Measurements from ENCODE around the gene OR5H1.

The OR5H1 gene

DNA sequence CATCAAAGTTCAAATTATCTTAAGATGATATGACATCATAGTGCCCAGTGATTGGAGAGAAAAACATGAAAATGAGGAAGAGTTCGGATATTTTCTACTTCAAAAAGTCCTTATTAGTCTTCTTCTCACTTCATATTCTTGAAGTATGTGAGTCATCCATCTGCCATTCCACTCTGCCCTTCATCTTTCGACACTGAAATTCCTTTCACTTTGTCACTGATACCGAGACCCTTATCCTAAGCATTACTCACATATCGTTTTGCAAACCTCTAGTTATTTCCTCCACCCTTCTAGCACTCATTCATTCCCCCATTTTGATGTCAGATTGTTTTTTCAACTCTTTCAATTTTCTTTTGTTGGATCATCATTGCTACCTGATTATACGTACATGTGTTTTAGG lies 20.7 kb downstream of the OR5H1 start:
- no peak overlapping the region for H3K27ac Mint-ChIP-seq
- no peaks in the 10 kb centered on the region for H3K36me3 Mint-ChIP-seq (ENCODE audit: low read depth)
- H3K27me3 Mint-ChIP-seq: peaks cover 3% of the 10 kb centered on the region
- H3K4me3 Mint-ChIP-seq: no peak overlapping the region
- no peak for DNase-seq
- no peaks in the 10 kb centered on the region for H3K4me1 Mint-ChIP-seq (ENCODE audit: low read depth)
- H3K9me3 Mint-ChIP-seq: no peaks in the 10 kb centered on the region

DNA sequence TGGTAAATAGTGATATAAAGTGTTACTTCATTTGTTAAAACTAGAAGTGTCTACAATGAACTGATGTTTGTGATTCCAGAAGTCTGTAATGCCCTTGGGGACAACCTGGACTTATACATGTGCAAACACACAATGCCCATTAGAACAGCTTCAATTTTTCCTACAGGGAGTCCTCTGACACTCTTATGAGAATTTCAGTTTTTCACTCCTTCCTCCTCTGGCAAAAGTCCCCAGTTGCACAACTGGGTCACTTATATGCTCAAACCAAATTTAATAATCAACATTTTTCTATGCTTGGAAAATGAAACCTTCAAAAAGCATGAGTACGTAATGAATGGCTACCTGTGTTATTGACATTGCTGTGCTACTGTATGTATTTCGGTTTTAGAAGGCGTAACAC lies 35.9 kb downstream of the OR5H1 start, which contains the start of gene OR5H15:
Gene OR5H15, plus strand, starts transcription at position 301 of the 400 bp plus-strand sequence. CDS start 2,004 bp downstream, outside the sequence.
- Mint-ChIP-seq H3K9me3 (no peaks in the 10 kb centered on the region), H3K27ac (no peak within 1 kb of the TSS), H3K4me1 (ENCODE audit: low read depth) (no peaks in the 10 kb centered on the region), H3K27me3 (no peaks in the 10 kb centered on the region), H3K4me3 (no peak within 1 kb of the TSS), H3K36me3 (ENCODE audit: low read depth) (no peaks in the 10 kb centered on the region)
- DNase-seq: no peak

DNA sequence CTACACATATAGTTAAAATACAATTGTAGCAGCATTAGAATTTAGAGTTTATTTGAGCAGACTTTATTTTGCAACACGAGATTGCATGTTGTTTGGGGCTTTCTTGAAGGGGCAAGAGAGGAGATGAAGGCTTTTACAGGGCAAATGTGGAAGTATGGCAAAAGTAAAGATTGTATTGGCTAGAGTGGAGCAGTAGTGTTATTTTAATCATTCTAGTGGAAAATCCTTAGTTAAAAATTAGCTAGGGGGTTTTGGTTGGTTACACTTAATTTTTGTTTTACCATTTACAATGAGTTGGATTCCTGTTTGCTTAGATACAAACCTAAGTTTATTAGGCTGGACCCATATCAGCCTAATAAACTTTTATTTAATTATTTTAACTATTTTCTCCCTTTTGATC lies 40.5 kb downstream of the OR5H1 start:
- no peaks in the 10 kb centered on the region for H3K36me3 Mint-ChIP-seq (ENCODE audit: low read depth)
- no peak for DNase-seq
- H3K27ac Mint-ChIP-seq: no peak overlapping the region
- peaks cover 2% of the 10 kb centered on the region for H3K27me3 Mint-ChIP-seq
- no peaks in the 10 kb centered on the region for H3K4me1 Mint-ChIP-seq (ENCODE audit: low read depth)
- H3K9me3 Mint-ChIP-seq: no peaks in the 10 kb centered on the region
- no peak overlapping the region for H3K4me3 Mint-ChIP-seq

DNA sequence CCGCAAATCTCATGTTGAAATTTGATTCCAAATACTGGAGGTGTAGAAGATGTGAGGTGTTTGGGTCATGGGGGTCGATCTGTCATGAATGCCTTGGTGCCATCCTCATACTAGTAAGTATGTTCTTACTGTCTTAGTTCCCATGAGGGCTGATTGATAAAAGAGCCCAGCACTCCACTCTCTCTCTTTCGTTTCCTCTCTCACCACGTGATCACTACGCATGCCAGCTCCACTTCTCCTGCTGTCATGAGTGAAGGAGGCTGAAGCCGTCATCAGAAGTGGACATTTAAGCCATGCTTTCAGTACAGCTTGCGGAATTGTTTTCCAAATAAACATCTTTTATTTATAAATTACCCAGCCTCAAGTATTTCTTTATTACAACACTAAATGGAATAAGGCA lies 42.1 kb downstream of the OR5H1 start:
- no peak for DNase-seq
- Mint-ChIP-seq H3K27ac (no peak overlapping the region), H3K4me1 (ENCODE audit: low read depth) (no peaks in the 10 kb centered on the region), H3K36me3 (ENCODE audit: low read depth) (no peaks in the 10 kb centered on the region), H3K4me3 (no peak overlapping the region), H3K27me3 (peaks cover 6% of the 10 kb centered on the region), H3K9me3 (peaks cover 8% of the 10 kb centered on the region)

DNA sequence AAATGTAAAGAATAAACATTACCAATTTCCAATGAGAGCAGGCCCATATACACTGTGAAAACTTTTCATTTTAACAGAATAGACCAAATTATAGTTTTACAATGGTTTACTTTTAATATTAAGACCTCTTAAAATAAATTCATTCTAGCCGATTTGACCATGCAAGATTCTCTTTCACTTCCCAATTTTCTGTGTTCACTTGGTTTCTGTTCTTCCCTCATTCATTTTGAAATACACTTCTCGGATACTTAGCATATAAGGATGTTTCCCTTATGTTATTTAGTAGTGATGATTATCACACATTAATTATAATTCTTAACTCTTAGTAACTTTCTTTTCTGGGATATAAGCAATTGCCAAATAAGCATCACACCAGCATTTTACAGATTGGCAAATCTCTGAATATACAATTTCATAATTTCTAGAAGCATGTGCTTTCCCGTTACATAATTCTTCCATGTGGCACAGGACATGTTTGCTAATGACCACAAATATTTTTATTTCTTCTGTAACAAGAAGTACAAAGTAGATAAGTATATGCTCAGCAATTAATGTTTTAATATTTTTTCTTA lies 49.9 kb downstream of the OR5H1 start:
- Mint-ChIP-seq H3K27ac (no peak overlapping the region), H3K9me3 (peaks cover 8% of the 10 kb centered on the region), H3K4me3 (no peak overlapping the region), H3K36me3 (ENCODE audit: low read depth) (no peaks in the 10 kb centered on the region), H3K4me1 (ENCODE audit: low read depth) (no peaks in the 10 kb centered on the region), H3K27me3 (peaks cover 6% of the 10 kb centered on the region)
- no peak for DNase-seq

DNA sequence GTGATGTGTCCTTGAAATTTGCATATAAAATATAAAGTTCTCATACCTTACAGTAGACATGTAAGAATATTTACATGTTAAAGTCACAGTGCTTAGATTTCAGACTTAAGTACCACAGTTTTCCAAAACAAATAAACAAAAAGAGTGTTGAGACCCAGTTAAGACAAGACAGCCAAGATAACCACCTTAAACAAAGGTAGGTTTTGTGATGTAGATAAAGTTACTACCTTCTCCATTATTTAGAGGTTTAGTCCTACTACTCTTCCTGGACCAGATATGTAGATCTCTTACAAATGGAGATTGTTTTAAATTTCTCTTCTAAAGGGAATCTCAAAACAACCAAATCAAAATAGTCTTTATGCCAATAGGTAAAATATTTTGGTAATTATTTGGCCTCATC lies 51.7 kb downstream of the OR5H1 start:
- Mint-ChIP-seq H3K4me1 (ENCODE audit: low read depth) (no peaks in the 10 kb centered on the region), H3K27me3 (no peaks in the 10 kb centered on the region), H3K27ac (no peak overlapping the region), H3K4me3 (no peak overlapping the region), H3K36me3 (ENCODE audit: low read depth) (no peaks in the 10 kb centered on the region), H3K9me3 (peaks cover 1% of the 10 kb centered on the region)
- DNase-seq: no peak

DNA sequence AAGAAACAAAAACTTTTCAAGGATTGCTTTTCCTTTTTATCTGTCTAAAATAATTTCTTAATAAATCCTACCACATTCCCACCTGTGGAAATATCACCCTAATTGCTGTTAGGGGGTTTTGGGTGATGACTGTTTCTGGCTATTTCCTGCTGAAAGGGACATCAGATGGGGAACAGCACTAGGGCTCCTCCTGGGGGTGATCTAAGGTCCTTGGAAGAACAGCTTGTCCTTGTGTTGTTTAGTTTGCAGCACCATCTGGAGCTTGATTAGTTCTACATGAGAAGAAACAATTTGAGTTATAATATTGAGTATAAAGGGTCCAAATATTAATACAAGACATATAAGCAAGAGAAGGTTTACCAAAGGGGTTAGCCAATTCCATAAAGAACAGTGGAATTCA lies 54.7 kb downstream of the OR5H1 start:
- H3K9me3 Mint-ChIP-seq: no peaks in the 10 kb centered on the region
- peaks cover 4% of the 10 kb centered on the region for H3K4me1 Mint-ChIP-seq (ENCODE audit: low read depth)
- no peaks in the 10 kb centered on the region for H3K27me3 Mint-ChIP-seq
- H3K36me3 Mint-ChIP-seq (ENCODE audit: low read depth): no peaks in the 10 kb centered on the region
- no peak overlapping the region for H3K27ac Mint-ChIP-seq
- DNase-seq: no peak
- H3K4me3 Mint-ChIP-seq: no peak overlapping the region
